ENCODE results near the gene CDC25B.

The CDC25B gene

DNA sequence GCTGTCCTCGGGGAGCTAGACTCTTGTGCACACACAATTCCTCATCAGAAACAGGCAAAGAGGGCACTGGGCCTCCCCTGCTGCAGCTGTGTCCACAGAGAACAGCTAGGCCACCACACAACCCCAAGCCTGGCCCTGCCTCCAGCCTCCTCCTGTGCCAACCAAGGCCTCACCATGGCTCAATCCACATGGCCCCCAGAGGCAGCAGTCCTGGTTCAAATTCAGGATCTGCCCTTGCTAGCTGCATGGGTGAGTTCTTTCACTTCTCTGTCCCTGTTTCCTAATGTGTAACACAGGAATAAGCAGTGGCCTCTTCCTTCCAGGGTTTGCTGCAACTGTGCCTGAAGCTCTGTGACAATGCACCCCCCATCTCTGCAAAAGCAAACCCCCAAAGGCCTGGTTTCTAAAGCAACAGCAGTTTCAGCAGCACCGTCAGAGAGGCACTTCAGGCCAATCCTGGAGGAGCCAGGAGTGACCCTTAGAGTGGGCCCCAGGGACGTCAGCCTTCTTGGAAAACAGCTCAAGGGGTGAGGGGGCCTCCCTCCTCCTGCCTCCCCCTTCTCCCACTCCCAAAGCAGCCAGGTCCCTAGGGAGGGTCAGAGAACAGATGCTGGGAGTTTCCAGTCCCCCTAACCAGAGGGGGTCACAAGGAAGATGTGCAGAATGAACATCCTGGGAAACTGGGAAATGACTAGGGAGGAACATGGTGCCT is 30.8 kb upstream of the CDC25B start:
- no peak for DNase-seq

DNA sequence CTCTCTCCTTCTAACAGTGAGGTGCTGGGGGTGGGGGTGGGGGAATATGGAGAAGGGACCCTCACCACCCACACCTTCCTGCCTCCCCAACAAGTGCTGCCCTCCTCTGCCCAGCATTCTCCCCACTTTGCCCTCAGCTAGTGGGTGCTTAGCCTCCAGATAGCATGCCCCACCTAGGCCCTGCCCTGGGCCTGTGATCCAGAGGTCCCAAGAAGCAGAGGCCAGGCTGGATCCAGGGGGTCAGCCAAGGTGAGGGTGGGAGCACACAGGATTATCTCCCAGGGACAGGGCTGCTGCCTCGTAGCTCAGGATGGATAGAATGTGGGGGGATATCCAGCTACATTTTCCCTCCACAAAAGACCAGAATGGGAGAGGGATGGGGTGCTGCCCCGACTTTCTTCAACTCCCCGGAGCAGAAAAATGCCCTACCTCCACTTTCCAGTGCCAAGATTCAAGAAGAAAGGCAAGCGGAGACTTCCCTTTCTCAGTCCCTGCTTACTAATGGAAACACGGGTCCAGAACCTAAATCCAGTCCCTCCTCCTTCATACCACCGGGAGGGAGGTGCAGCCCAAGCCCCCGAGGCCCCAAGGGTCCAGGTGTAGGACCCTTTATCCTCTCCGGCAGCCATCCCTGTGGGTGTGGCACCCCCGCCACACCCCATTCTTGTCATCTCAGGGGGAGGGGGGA is 29.5 kb upstream of the CDC25B start:
- DNase-seq: no peak

GRCh38 chr20:3767110-3767426 is 29.0 kb upstream of the CDC25B start:
- no peak for DNase-seq

DNA sequence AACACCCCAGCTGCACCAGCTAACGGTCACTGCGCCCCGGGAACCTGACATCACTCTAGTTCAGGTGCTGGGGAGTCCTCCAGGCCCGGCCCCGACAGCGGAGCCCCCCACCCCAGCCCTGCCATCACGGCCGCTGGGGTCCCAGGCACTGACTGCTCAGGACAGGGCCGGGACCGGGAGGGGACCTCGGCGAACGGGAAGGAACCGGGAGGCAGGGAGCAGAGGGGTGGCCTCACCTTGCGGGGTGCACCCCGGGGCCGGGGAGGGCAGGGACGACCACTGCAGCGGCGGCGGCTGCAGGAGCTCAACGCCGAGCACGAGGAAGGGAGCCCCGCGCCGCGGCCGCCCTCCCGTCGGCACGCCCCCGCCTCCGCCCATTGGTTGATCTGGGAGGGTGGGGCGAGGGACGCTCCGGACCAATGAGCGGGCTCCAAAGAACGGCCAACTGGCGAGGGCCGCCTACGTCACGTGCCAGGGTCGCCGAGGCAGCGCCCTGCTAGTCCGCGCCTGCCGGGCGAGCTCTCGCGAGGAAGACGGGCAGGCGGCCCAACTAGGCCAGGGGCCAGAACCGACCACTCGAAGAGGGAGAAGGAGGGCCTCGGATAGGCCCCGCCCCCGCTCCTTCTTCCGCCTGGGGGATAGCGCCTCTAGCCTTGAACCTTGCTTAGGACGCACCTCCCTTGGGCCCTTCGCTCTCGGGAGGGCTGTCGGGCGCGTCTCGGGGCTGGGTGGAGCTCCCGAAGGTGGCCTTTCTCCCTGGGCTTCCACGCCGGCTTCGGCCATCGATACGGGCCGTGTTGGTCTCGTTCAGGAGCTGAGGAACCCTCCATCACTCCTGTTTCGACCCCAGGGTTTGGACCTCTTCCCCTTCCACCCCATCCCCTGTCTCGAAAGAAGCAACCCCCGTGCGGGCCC is 28.4 kb upstream of the CDC25B start, which contains the start of gene ADISSP:
ADISSP (minus strand) TSS at position 327 of the 915 bp plus-strand sequence. CDS start 7,653 bp downstream, outside the sequence.
- DNase-seq: peak; percentile 95

DNA sequence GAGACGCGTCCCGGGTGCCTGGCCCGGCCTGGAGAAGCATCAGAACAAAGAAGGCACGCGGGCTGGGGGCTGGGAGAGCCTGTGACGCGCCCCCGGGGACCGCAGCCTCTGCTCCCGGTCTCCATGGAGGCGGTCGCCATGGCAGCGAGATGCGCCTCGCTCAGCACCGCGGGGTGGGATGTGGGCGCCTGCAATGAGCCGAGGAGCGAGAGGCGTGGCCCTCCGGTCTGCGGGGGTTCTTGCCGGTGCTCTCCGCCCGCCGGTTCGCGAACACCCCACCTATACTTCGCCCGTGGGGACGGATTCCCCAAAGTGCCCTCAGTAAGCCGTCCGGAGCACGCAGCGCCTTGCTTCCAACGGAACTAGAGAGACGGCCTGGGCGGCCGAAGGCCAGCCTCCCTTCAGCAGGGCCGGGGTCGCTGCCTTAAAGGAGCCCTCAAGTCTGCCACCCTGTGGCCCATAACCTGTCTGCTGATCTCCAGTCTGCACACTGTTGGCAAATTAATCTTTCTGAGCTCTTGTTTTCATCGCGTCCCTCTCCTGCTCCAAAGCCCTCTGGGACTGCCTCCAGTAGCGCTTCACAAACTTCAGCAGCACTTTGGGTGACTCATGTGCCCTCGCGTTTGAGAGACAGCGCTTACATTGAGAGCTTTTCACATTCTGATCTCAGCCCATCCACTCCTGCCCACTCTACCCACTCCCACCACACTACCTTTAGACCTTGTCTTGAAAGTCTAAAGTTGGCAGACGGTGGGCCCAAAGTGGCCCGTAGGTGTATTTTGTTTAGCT is 27.6 kb upstream of the CDC25B start:
- peak; percentile 87 for DNase-seq

DNA sequence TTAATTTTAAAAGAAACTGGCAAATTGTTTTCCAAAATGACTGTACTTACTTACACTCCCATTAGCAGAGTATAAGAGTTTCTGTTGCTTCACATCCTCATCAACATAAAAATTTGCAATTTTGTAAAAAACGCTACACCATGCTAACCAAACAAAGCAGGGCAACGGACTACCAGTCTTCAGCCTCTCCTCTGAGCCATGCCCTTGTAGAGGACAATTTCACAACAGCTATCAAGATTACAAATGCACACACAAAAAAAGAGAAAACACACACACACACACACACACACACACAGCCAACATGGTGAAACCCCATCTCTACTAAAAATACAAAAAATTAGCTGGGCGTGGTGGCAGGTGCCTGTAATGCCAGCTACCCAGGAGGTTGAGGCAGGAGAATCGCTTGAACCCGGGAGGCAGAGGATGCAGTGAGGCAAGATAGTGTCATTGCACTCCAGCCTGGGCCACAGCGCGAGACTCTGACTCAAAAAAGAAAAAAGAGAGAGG is 24.5 kb upstream of the CDC25B start:
- DNase-seq: no peak

- no peak for DNase-seq
These were observed 20.5 kb upstream of the CDC25B start for GRCh38 chr20:3775457-3776108.

GRCh38 chr20:3777381-3777715 is 18.8 kb upstream of the CDC25B start:
- DNase-seq: no peak

DNA sequence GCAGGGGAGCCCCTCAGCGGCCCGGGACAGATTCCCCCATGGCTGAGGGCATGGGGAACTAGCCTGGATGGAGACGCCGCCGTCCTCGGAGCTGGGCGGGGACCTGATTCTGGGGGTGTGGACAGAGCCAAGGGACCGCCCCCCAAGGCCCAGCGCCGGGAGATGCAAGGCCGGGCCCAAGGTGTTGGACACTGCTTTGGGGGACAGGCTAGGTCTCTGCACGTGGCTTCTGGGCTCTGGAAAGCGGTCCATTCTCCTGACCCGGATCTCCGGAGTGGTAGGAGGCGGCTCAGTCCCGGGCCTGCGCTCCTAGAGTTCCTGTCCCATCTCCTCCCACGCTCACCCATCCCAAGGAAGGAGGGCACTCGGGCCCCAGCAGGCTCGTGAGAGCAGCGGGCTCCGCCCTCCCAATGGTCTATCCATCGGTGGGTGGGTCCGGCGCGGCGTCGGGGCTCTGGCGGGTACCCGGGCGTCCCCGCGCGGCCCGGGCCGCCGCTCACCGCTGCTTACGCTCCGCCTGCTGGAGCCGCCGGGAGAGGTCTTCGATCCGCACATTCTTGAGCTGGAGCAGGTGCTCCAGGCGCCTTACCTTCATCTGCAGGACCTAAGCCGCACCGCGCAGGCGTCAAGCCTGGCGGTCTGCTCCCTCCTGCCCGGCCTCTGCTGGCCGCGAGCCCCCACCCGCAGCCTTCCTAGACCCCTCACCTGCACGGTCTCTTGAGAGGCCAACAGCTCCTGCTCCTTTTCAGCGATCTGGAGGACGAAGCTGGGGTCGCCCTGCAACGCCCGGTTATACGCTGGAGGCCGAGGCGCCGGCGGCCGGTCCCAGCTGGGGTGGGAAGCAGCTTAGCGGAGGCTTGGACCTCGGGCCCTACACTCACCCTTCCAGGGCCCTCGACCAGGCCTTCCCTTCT is 18.1 kb upstream of the CDC25B start:
- DNase-seq: peak; percentile 64

DNA sequence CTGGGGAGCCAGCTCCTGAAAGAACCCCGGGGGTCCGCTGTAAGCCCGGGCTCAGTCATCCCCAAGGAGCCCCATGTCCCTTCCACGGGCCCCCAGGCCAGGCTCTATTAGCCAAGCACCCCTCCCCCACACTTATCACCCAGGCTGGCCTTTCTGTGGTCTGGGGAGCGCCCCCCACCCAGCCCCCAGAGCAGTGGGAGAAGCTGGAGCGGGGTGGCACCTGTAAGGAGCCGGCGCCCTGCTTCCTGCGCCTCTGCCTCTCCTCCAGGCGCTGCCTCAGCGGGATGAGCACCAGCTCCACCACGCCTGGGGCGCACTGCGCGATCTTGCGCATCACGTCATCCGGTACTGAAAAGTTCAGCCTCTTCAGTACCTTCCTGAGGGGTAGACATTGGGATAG is 17.1 kb upstream of the CDC25B start:
- DNase-seq: no peak

DNA sequence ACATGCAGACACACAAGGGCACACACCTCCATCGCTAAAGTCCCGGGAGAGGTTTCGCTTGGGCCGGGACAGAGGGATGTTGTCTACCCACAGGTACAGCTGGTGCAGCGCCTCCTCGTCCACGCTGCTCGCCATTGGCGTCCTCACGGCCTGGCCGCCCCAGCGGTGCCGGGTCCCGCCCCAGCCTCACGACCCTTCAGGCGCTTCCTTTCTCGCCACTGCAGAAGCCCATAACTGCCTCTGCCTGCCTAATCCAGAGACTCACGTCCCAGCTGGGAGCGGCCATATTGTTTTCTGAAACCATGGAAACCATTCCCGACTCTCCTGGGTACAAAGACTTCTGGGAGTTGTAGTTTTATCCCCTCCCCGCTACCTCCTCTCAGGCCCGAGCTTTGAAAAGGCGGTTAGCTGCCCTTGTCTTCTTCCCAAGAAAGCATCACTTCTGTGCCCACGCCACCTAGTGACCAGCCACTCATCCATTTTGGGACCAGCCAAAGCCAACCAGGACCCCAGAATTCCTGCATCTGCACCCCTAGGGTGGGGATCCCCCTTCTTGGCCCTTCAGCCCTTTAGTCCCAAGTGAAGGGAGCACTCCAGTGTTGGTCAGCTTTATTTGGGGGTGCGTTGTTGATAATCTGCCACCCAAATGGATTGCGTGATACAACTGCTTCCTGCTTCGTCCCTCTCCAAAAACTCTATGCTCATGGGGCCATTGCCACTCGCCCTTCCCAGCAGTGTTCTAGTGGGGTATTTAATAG is 14.8 kb upstream of the CDC25B start, which contains the start of gene SPEF1:
SPEF1 (minus strand) TSS at position 296 of the 758 bp plus-strand sequence; CDS start at position 135, 161 bp downstream.
- peak; percentile 92 for DNase-seq

- DNase-seq: no peak
These were observed 13.5 kb upstream of the CDC25B start for GRCh38 chr20:3782597-3782996.

GRCh38 chr20:3783068-3783489 is 13.0 kb upstream of the CDC25B start:
- DNase-seq: no peak

GRCh38 chr20:3783511-3784195 is 12.5 kb upstream of the CDC25B start:
- DNase-seq: no peak

DNA sequence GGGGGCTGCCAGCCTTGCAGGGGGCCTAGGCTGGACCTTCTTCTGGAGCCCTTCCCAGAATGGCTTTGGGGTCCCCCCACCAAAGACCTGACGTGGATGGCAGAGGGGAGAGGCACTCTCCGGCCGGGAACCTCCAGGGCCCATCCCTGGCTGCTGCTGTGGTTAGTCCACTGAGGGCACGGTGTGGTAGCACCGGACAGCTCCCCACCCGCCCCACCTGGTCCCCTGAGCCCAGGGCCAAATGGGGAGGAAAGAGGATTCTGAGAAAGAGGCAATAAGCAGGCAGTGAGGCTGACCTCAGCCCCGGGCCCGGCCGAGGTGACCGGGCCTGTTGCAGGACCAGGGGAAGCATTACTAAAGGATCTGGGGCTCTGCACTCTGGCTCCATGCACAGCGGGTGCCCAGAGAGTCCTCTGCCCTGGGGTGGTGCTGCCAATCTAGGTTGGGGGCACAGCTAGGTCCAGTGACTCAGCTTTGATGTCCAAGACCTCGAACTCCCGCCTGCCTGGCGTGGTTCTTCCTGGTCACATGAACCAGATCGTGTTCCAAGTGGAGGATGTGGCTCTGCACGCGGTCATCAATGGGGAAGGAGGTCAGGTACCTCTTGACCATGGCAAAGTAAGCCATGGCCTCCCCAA is 11.8 kb upstream of the CDC25B start:
- no peak for DNase-seq

DNA sequence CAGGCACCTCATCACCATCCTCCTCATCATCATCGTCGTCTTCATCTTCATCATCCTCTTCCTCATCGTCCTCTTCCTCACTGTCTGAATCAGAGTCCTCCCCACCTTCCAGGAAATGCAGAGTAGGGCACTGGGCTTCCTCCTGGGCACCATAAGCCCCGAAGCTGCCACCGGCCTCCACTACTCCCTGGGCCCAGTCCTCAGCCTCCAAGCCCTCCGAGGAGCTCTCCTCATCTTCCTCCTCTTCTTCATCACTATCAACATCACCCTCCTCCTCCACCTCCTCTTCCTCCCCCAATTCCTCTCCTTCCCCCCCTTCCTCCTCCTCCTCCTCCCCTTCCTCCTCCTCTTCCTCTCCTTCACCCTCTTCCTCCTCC is 11.3 kb upstream of the CDC25B start:
- DNase-seq: no peak

- DNase-seq: no peak
These were observed 10.6 kb upstream of the CDC25B start for GRCh38 chr20:3785240-3786125.

DNA sequence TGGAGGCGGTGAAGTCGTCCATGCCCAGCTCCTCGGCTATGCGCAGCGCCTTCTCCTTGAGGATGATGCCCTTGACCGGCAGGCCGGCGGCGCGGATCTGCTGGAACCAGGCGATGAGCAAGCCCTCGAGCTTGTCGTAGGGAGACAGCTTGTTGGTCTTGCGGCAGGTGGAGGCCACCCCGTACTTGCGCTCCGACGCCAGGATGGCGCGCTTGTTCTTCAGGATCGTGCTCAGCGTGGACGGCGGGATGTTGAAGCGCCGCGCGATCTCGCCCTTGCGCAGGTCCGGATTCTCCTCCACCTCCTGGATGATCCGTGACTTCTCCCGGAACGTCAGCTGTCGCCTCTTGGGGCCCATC is 10.0 kb upstream of the CDC25B start:
- no peak for DNase-seq

Data from NCI-H2227 treated with DMSO at 0.1 percent for 48 hours (cell line).